ENCODE measurements around the gene PHLPP2.

PHLPP2 gene

DNA sequence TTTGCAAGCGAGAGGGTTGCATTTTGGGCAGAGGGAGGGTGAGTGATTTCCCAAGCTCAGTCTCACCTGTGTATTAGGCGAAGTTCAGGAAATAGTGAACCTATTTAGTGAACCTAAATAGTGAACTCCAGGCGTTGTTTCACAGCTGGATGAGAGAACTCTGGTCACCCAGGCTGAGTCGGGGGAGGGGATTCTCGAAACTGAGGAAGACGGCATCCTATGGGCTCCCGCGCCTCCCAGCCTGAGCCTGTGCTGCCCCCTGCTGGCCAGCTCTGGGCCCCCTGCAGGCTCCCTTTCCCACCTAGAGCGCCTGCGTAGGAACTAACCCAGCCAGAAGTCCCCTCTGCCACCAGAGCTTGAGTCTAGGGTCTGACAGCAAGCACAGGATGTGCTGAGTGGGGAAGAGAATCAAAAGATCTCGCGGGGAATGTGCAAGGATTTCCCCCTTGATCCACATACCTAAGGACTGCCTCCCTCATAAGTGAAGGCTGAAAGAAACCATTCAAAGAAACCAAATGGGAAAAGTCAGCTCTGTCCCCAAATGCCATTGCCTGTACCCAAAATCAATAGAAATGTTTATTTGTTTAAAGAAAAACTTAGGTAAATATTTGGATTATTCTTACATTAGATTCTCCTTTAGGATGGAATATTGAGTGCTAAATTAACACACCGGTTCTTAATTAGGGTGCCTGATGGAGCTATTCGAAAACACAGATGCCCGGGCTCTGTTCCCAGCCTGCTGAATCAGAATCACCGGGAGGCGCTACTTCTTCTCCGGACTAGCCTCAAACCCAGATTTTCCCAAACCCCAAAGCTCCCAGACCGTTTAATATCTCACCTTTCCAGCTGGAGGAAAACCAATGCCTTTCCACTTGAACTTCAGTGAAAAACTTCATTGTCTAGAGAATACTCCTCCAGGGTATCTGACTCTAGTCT, 113.3 kb downstream of the PHLPP2 start:
- no peaks in the 10 kb centered on the region for H3K36me3 ChIP-seq (ENCODE audit: insufficient read depth, low read length)
- H3K27me3 ChIP-seq (ENCODE audit: insufficient read depth, low read length, poor library complexity, severe bottlenecking) = no peaks in the 10 kb centered on the region
- H3K9me2 ChIP-seq (replicated peaks; ENCODE audit: low read depth, low read length) = no peaks in the 10 kb centered on the region
- TF ChIP-seq EZH2phosphoT487 (IDR thresholded peaks at IDR 0.05; ENCODE audit: borderline replicate concordance) = no peak
- TF ChIP-seq, protein P1, sequence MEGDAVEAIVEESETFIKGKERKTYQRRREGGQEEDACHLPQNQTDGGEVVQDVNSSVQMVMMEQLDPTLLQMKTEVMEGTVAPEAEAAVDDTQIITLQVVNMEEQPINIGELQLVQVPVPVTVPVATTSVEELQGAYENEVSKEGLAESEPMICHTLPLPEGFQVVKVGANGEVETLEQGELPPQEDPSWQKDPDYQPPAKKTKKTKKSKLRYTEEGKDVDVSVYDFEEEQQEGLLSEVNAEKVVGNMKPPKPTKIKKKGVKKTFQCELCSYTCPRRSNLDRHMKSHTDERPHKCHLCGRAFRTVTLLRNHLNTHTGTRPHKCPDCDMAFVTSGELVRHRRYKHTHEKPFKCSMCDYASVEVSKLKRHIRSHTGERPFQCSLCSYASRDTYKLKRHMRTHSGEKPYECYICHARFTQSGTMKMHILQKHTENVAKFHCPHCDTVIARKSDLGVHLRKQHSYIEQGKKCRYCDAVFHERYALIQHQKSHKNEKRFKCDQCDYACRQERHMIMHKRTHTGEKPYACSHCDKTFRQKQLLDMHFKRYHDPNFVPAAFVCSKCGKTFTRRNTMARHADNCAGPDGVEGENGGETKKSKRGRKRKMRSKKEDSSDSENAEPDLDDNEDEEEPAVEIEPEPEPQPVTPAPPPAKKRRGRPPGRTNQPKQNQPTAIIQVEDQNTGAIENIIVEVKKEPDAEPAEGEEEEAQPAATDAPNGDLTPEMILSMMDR (conservative IDR thresholded peaks at IDR 0.05; ENCODE audit: low read length) = peak; percentile 76
- H3K79me2 ChIP-seq (ENCODE audit: insufficient read depth, low read length) = no peaks in the 10 kb centered on the region
- no peaks in the 10 kb centered on the region for H4K20me1 ChIP-seq (ENCODE audit: insufficient read depth, low read length, poor library complexity, severe bottlenecking)
- peak overlapping the region; percentile 53 for H3K4me3 ChIP-seq (ENCODE audit: low read length, poor library complexity, severe bottlenecking)
- H3K9ac ChIP-seq (ENCODE audit: low read depth, low read length, poor library complexity, severe bottlenecking) = no peak overlapping the region
- no peaks in the 10 kb centered on the region for H3K9me3 ChIP-seq (ENCODE audit: insufficient read depth, low read depth, low read length)
- no peaks in the 10 kb centered on the region for H3F3A ChIP-seq (ENCODE audit: low read depth)
- H3K4me2 ChIP-seq (ENCODE audit: low read depth, low read length, poor library complexity, severe bottlenecking) = peak overlapping the region; percentile 58
- H3K4me1 ChIP-seq (ENCODE audit: insufficient read depth, low read length, poor library complexity, severe bottlenecking) = no peaks in the 10 kb centered on the region
- peak overlapping the region; percentile 95 for H2AFZ ChIP-seq (ENCODE audit: low read length)

- Histone ChIP-seq H2AFZ (ENCODE audit: low read length) (peak overlapping the region; percentile 95), H3K27me3 (ENCODE audit: insufficient read depth, low read length, poor library complexity, severe bottlenecking) (no peaks in the 10 kb centered on the region), H3F3A (ENCODE audit: low read depth) (no peaks in the 10 kb centered on the region), H4K20me1 (ENCODE audit: insufficient read depth, low read length, poor library complexity, severe bottlenecking) (no peaks in the 10 kb centered on the region), H3K4me2 (ENCODE audit: low read depth, low read length, poor library complexity, severe bottlenecking) (peak overlapping the region; percentile 58), H3K9me3 (ENCODE audit: insufficient read depth, low read depth, low read length) (no peaks in the 10 kb centered on the region), H3K9me2 (replicated peaks; ENCODE audit: low read depth, low read length) (no peaks in the 10 kb centered on the region), H3K79me2 (ENCODE audit: insufficient read depth, low read length) (no peaks in the 10 kb centered on the region), H3K4me3 (ENCODE audit: low read length, poor library complexity, severe bottlenecking) (peak overlapping the region; percentile 53), H3K4me1 (ENCODE audit: insufficient read depth, low read length, poor library complexity, severe bottlenecking) (no peaks in the 10 kb centered on the region), H3K9ac (ENCODE audit: low read depth, low read length, poor library complexity, severe bottlenecking) (no peak overlapping the region), H3K36me3 (ENCODE audit: insufficient read depth, low read length) (no peaks in the 10 kb centered on the region)
- TF ChIP-seq, protein P1 (conservative IDR thresholded peaks at IDR 0.05; ENCODE audit: low read length) = no peak
- TF ChIP-seq EZH2phosphoT487 (IDR thresholded peaks at IDR 0.05; ENCODE audit: borderline replicate concordance) = no peak
Measured at GRCh38 chr16:71610447-71610846, 114.1 kb downstream of the PHLPP2 start.

GRCh38 chr16:71609066-71609465, 115.4 kb downstream of the PHLPP2 start:
- Histone ChIP-seq H3K4me2 (ENCODE audit: low read depth, low read length, poor library complexity, severe bottlenecking) (no peak overlapping the region), H3K79me2 (ENCODE audit: insufficient read depth, low read length) (no peaks in the 10 kb centered on the region), H3K9ac (ENCODE audit: low read depth, low read length, poor library complexity, severe bottlenecking) (no peak overlapping the region), H3K4me1 (ENCODE audit: insufficient read depth, low read length, poor library complexity, severe bottlenecking) (no peaks in the 10 kb centered on the region), H3F3A (ENCODE audit: low read depth) (no peaks in the 10 kb centered on the region), H3K9me2 (replicated peaks; ENCODE audit: low read depth, low read length) (no peaks in the 10 kb centered on the region), H3K36me3 (ENCODE audit: insufficient read depth, low read length) (no peaks in the 10 kb centered on the region), H2AFZ (ENCODE audit: low read length) (no peak overlapping the region), H3K9me3 (ENCODE audit: insufficient read depth, low read depth, low read length) (no peaks in the 10 kb centered on the region), H4K20me1 (ENCODE audit: insufficient read depth, low read length, poor library complexity, severe bottlenecking) (no peaks in the 10 kb centered on the region), H3K4me3 (ENCODE audit: low read length, poor library complexity, severe bottlenecking) (no peak overlapping the region), H3K27me3 (ENCODE audit: insufficient read depth, low read length, poor library complexity, severe bottlenecking) (no peaks in the 10 kb centered on the region)
- TF ChIP-seq, protein P1 (conservative IDR thresholded peaks at IDR 0.05; ENCODE audit: low read length) = no peak
- TF ChIP-seq EZH2phosphoT487 (IDR thresholded peaks at IDR 0.05; ENCODE audit: borderline replicate concordance) = no peak
